Effector CD8-positive, alpha-beta T cell (primary cell): Measurements from ENCODE around the gene PLD4.
"Not testable (repeated sequence)": the region's sequence is repeated elsewhere in the genome, so short reads cannot be mapped to it uniquely, and the experiment has no call there.

ENCODE experiments used
- DNase-seq: peaks from one replicate; lab custom pipeline; 2025; lab: John Stamatoyannopoulos, UW

The PLD4 gene

DNA sequence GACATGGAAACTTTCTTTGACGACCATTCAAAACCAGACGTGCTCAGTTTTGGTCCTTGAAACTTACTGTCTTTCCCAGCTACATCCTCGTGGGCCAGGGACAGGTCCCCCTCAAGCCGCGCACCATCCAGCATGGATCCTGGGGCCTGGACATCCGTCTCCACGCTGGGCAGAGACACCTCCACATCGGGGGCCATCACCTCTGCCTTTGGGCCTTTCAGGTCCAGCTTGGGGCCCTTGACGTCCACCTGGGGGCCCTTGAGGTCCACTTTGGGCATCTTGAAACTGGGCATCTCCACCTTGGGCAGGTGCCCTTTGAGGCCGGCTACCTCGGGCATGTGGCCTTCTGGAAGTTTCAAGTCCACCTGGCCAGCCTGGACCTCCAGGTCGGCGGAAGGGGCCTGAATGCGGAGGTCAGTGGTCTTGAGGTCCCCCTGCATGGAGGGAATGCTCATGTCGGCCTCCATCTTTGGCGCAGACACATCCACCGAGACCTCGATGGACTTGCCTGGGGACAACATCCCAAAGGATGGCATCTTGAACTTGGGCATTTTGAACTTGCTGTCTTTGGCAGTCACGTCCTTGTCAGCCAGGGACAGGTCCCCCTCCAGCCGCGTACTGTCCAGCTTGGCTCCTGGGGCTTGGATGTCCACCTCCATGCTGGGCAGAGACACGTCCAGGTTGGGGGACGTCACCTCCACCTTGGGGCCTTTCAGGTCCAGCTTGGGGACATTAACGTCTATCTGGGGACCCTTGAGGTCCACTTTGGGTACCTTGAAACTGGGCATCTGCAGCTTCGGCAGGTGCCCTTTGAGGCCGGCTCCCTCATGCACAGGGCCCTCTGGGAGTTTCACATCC is 17.1 kb downstream of the PLD4 start:
- DNase-seq = no peak

DNA sequence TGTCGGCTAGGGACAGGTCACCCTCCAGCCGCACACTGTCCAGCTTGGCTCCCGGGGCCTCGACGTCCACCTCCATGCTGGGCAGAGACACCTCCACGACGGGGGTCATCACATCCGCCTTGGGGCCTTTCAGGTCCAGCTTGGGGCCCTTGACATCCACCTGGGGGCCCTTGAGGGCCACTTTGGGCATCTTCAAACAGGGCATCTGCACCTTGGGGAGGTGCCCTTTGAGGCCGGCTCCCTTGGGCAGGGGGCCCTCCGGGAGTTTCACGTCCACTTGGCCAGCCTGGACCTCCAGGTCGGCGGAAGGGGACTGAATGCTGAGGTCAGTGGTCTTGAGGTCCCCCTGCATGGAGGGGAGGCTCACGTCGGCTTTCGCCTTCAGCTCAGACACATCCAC is 17.9 kb downstream of the PLD4 start:
- no peak for DNase-seq

DNA sequence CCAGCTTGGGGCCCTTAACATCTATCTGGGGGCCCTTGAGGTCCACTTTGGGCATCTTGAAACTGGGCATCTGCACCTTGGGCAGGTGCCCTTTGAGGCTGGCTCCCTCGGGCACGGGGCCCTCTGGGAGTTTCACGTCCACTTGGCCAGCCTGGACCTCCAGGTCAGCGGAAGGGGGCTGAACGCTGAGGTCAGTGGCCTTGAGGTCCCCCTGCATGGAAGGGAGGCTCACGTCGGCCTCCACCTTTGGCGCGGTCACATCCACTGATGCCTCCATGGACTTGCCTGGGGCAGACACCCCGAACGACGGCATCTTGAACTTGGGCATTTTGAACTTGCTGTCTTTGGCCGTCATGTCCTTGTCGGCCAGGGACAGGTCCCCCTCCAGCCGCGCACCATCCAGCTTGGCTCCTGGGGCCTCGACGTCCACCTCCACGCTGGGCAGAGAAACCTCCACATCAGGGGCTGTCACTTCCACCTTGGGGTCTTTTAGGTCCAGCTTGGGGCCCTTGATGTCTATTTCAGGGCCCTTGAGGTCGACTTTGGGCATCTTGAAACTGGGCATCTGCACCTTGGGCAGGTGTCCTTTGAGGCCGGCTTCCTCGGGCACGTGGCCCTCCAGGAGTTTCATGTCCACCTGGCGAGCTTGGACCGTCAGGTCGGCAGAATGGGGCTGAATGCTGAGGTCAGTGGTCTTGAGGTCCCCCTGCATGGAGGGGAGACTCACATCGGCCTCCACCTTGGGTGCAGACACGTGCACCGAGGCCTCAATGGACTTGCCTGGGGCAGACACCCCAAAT is 18.7 kb downstream of the PLD4 start:
- not testable (repeated sequence) for DNase-seq

DNA sequence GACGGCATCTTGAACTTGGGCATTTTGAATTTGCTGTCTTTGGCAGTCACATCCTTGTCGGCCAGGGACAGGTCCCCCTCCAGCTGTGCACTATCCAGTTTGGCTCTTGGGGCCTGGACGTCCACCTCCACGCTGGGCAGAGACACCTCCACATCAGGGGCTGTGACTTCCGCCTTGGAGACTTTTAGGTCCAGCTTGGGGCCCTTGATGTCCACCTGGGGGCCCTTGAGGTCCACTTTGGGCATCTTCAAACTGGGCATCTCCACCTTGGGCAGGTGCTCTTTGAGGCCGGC is 19.3 kb downstream of the PLD4 start:
- DNase-seq = not testable (repeated sequence)

DNA sequence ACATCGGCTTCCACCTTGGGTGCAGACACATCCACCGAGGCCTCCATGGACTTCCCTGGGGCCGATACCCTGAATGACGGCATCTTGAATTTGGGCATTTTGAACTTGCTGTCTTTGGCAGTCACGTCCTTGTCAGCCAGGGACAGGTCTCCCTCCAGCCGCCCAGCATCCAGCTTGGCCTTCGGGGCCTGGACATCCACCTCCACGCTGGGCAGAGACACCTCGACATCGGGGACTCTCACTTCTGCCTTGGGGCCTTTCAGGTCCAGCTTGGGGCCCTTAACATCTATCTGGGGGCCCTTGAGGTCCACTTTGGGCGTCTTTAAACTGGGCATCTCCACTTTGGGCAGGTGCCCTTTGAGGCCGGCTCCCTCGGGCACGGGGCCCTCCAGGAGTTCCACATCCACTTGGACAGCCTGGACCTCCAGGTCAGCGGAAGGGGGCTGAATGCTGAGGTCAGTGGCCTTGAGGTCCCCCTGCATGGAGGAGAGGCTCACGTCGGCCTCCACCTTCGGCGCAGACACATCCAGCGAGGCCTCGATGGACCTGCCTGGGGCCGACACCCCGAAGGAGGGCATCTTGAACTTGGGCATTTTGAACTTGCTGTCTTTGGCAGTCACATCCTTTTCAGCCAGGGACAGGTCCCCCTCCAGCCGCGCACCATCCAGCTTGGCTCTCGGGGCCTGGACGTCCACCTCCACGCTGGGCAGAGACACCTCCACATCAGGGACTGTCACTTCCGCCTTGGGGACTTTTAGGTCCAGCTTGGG is 19.9 kb downstream of the PLD4 start:
- DNase-seq = not testable (repeated sequence)

DNA sequence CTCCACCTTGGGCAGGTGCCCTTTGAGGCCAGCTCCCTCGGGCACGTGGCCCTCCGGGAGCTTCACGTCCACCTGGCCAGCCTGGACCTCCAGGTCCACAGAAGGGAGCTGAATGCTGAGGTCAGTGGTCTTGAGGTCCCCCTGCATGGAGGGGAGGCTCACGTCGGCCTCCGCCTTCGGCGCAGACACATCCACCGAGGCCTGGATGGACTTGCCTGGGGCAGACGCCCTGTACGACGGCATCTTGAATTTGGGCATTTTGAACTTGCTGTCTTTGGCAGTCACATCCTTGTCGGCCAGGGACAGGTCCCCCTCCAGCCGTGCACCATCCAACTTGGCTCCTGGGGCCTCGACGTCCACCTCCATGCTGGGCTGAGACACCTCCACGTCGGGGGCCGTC is 20.6 kb downstream of the PLD4 start:
- not testable (repeated sequence) for DNase-seq

DNA sequence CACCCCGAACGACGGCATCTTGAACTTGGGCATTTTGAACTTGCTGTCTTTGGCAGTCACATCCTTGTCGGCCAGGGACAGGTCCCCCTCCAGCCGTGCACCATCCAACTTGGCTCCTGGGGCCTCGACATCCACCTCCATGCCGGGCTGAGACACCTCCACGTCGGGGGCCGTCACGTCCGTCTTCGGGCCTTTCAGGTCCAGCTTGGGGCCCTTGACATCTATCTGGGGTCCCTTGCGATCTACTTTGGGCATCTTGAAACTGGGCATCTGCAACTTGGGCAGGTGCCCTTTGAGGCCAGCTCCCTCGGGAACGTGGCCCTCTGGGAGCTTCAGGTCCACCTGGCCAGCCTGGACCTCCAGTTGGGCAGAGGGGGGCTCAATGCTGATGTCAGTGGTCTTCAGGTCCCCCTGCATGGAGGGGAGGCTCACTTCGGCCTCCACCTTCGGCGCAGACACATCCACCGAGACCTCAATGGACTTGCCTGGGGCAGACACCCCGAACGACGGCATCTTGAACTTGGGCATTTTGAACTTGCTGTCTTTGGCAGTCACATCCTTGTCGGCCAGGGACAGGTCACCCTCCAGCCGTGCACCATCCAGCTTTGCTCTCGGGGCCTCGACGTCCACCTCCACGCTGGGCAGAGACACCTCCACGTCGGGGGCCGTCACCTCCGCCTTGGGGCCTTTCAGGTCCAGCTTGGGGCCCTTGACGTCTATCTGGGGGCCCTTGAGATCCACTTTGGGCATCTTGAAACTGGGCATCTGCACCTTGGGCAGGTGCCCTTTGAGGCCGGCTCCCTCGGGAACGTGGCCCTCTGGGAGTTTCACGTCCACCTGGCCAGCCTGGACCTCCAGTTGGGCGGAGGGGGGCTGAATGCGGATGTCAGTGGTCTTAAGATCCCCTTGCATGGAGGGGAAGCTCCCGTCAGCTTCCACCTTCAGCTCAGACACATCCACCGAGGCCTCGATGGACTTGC is 21.6 kb downstream of the PLD4 start:
- DNase-seq = not testable (repeated sequence)

DNA sequence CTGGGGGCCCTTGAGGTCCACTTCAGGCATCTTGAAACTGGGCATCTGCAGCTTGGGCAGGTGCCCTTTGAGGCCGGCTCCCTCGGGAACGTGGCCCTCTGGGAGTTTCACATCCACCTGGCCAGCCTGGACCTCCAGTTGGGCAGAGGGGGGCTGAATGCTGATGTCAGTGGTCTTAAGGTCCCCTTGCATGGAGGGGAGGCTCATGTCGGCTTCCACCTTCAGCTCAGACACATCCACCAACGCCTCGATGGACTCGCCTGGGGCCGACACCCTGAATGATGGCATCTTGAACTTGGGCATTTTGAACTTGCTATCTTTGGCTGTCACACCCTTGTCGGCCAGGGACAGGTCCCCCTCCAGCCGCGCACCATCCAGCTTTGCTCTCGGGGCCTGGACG is 22.5 kb downstream of the PLD4 start:
- DNase-seq = not testable (repeated sequence)

DNA sequence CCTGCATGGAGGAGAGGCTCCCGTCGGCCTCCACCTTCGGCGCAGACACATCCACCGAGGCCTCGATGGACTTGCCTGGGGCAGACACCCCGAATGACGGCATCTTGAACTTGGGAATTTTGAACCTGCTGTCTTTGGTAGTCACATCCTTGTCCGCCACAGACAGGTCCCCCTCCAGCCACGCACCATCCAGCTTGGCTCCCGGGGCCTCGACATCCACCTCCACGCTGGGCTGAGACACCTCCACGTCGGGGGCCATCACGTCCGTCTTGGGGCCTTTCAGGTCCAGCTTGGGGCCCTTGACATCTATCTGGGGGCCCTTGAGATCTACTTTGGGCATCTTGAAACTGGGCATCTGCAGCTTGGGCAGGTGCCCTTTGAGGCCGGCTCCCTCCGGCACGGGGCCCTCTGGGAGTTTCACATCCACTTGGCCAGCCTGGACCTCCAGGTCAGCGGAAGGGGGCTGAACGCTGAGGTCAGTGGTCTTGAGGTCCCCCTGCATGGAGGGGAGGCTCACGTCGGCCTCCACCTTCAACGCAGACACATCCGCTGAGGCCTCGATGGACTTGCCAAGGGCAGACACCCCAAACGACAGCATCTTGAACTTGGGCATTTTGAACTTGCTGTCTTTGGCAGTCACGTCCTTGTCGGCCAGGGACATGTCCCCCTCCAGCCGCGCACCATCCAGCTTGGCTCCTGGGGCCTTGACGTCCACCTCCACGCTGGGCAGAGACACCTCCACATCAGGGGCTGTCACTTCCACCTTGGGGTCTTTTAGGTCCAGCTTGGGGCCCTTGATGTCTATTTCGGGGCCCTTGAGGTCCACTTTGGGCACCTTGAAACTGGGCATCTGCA is 23.4 kb downstream of the PLD4 start:
- DNase-seq = not testable (repeated sequence)

DNA sequence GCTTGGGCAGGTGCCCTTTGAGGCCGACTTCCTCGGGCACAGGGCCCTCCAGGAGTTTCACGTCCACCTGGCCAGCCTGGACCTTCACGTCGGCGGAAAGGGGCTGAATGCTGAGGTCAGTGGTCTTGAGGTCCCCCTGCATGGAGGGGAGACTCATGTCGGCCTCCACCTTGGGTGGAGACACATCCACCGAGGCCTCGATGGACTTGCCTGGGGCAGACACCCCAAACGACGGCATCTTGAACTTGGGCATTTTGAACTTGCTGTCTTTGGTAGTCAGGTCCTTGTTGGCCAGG is 24.0 kb downstream of the PLD4 start:
- no peak for DNase-seq

DNA sequence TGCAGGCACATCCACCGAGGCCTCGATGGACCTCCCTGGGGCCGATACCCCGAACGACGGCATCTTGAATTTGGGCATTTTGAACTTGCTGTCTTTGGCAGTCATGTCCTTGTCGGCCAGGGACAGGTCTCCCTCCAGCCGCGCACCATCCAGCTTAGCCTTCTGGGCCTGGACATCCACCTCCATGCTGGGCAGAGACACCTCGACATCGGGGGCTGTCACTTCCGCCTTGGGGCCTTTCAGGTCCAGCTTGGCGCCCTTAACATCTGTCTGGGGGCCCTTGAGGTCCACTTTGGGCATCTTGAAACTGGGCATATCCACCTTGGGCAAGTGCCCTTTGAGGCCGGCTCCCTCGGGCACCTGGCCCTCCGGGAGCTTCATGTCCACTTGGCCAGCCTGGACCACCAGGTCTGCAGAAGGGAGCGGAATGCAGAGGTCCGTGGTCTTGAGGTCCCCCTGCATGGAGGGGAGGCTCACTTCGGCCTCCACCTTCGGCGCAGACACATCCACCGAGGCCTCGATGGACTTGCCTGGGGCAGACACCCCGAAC is 24.8 kb downstream of the PLD4 start:
- DNase-seq = not testable (repeated sequence)

DNA sequence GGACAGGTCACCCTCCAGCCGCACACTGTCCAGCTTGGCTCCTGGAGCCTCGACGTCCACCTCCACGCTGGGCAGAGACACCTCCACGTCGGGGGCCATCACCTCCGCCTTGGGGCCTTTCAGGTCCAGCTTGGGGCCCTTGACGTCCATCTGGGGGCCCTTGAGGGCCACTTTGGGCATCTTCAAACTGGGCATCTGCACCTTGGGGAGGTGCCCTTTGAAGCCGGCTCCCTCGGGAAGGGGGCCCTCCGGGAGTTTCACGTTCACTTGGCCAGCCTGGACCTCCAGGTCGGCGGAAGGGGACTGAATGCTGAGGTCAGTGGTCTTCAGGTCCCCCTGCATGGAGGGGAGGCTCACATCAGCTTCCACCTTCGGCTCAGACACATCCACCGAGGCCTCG is 25.3 kb downstream of the PLD4 start:
- no peak for DNase-seq

DNA sequence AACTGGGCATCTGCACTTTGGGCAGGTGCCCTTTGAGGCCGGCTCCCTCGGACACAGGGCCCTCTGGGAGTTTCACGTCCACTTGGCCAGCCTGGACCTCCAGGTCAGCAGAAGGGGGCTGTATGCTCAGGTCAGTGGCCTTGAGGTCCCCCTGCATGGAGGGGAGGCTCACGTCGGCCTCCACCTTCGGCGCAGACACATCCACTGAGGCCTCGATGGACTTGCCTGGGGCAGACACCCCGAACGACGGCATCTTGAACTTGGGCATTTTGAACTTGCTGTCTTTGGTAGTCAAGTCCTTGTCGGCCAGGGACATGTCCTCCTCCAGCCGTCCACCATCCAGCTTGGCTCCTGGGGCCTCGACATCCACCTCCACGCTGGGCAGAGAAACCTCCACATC is 26.0 kb downstream of the PLD4 start:
- not testable (repeated sequence) for DNase-seq

DNA sequence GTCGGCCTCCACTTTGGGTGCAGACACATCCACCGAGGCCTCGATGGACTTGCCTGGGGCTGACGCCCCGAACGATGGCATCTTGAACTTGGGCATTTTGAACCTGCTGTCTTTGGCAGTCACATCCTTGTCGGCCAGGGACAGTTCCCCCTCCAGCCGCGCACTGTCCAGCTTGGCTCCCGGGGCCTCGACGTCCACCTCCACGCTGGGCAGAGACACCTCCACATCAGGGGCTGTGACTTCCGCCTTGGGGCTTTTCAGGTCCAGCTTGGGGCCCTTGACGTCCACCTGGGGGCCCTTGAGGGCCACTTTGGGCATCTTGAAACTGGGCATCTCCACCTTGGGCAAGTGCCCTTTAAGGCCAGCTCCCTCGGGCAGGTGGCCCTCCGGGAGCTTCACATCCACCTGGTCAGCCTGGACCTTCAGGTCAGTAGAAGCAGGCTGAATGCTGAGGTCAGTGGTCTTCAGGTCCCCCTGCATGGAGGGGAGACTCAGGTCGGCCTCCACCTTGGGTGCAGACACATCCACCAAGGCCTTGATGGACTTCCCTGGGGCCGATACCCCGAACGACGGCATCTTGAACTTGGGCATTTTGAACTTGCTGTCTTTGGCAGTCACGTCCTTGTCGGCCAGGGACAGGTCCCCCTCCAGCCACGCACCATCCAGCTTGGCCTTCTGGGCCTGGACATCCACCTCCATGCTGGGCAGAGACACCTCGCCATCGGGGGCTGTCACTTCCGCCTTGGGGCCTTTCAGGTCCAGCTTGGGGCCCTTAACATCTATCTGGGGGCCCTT is 27.4 kb downstream of the PLD4 start:
- DNase-seq = not testable (repeated sequence)

DNA sequence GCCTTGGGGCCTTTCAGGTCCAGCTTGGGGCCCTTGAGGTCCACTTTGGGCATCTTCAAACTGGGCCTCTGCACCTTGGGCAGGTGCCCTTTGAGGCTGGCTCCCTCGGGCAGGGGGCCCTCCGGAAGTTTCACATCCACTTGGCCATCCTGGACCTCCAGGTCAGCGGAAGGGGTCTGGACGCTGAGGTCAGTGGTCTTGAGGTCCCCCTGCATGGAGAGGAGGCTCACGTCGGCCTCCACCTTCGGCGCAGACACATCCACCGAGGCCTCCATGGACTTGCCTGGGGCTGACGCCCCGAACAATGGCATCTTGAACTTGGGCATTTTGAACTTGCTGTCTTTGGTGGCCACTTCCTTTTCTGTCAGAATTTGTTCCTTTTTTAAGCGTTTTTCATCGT is 28.4 kb downstream of the PLD4 start:
- no peak for DNase-seq

DNA sequence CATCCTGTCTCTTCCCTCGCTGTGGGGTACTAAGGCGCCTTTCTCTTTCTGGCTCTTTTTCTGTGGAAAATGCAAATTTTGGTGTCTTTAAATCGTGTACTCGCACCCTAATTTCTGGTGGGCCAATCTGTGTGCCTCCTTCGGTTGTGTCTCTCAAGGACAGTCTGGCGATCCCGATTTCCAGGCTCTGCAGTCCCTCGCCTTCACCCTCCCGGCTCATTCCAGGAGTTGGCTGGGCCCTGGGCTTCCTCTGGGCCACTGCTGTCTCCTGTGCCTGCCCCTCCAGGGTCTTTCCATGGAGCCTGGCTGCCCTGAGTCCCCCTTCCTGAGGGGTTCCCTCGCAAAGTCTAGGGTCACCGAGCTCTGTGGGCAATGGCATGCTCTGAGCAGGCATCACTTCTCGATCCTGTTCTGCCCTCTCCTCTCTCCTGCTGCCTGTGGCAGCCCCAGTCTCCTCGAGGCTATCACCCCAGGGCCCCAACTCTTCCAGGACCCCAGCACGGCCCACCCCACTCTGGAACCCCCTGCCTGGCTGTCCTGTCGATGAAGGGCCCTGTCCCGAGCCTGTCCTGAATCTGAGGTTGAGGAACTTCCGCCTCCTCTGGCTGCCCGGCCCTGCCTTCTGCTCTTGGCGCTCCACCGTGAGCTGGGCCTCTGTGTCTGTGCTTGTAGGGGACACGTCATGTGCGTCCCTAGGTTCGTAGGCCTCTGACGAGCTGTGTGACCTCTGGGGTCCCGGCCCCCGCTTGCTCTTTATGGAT is 29.4 kb downstream of the PLD4 start:
- no peak for DNase-seq

DNA sequence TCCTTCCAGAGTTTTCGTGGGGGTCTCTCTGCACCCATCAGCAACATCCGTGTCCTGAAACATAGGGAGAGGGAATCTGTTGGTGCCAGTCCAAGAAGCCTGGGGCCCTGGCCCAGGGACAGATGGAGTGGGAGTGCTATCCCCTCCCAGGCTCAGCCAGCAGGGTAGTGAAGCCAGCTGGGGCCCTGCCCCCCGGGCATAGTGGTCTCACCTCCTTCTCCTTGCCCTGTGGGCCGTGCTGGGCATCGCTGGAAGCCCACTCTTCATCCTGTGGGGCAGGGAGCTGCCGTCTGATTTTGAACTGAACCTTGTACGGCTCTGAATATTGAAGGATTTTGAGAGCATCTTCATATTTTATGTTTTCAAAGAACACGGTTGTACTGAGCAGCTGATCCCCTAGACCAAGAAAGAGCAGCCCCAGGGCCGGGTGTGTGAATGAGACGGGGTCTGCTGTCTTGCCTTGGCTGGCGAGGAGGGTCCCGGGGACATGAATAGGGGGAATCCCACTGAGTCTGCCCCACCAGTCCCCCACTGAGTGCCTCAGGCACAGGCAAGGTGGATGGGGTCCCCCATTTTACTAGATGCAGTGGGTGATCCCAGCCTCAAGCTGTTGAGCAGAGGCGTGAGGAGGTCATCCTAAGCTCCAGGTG is 30.2 kb downstream of the PLD4 start:
- no peak for DNase-seq

DNA sequence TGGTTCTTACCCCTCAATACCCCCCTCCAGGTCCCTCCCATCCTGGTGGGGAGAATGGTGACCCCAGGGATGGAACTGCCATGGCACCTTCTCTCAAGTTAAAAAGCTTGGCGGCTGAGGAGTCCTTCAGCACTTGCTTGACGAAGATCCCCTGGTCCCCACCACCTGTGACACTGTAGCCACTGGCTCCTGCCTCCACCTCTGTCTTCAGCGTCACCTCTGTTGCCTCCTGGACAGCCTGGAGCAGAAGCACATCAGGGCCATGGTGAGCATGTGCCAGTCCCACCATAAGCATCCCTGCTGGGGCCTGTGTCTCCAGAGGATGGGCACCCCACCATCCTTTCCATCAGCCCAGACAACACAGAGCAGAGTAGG is 30.7 kb downstream of the PLD4 start:
- no peak for DNase-seq
